DOHH2 (cell line): ENCODE data around the gene SDHD.

Experiments used
- CTCF ChIP-seq: fragments of 200-600 bp; sonication (generic); IDR thresholded peaks from one replicate; pipeline ENCODE4 v1.5.1; 2014; ENCODE audit warnings: antibody characterized with exemption, mild to moderate bottlenecking, low read depth, low read length; ENCODE audit not compliant: poor library complexity, severe bottlenecking
- EZH2phosphoT487 ChIP-seq: fragments of 200-600 bp; sonication (generic); IDR thresholded peaks from 2 replicates; pipeline ENCODE4 v1.6.1; 2017; ENCODE audit warnings: borderline replicate concordance, mild to moderate bottlenecking, antibody characterized with exemption, low read length, moderate library complexity, mixed read lengths

- TF ChIP-seq CTCF (no peak), EZH2phosphoT487 (no peak)
Measured at GRCh38 chr11:112114460-112114859, 27.8 kb downstream of the SDHD start.
